Heart right ventricle (tissue), 16 donors: ENCODE results near the gene ZFP36L1. TPM values are rescaled to one million over a fixed set of nuclear protein-coding genes. Genes with fewer than 3 reads are reported as not detected.

Experiments
- ATAC-seq, 8 donors: fragments of 200-7000 bp; cut with Tn5 transposase; one replicate each; pipeline ENCODE4 v1.9.1; 2020; ENCODE audit warnings: mild to moderate bottlenecking in 8 of 8, moderate library complexity in 8 of 8, moderate number of reproducible peaks in 1 of 8
- DNase-seq, 2 donors: peaks; one replicate each; pipeline ENCODE4 v3.0.0-alpha.2; 2020
- H3K27ac ChIP-seq, 10 donors: fragments of 200-600 bp; sonication (generic) in 2 of 10; one replicate each; pipeline versions ENCODE4 v1.5.0 to v1.8.0; 2020 to 2022; ENCODE audit warnings: mild to moderate bottlenecking in 3 of 10
- H3K27me3 ChIP-seq, 7 donors: fragments of 200-600 bp; one replicate each; pipeline ENCODE4 v1.8.0; 2021 to 2022; ENCODE audit warnings: mild to moderate bottlenecking in 2 of 7
- H3K36me3 ChIP-seq, 9 donors: fragments of 200-600 bp; sonication (generic) in 1 of 9; one replicate each; pipeline versions ENCODE4 v1.5.0 to v1.8.0; 2020 to 2022; ENCODE audit warnings: mild to moderate bottlenecking in 2 of 9
- H3K4me1 ChIP-seq, 9 donors: fragments of 200-600 bp; sonication (generic) in 1 of 9; one replicate each; pipeline versions ENCODE4 v1.5.0 to v1.8.0; 2020 to 2022; ENCODE audit warnings: mild to moderate bottlenecking in 4 of 9
- H3K4me3 ChIP-seq, 10 donors: fragments of 200-600 bp; sonication (generic) in 2 of 10; one replicate each; pipeline versions ENCODE4 v1.5.0 to v1.8.0; 2020 to 2022; ENCODE audit warnings: mild to moderate bottlenecking in 7 of 10, moderate library complexity in 2 of 10
- H3K9me3 ChIP-seq, 11 donors: fragments of 200-600 bp in 10 of 11; sonication (generic) in 2 of 11; one replicate each; pipeline versions ENCODE4 v1.5.0 to v1.8.0; 2013 to 2022; ENCODE audit warnings: mild to moderate bottlenecking in 2 of 11, control low read depth in 1 of 11, moderate library complexity in 1 of 11
- WGBS, 2 donors: extraction: QIAGEN DNeasy Blood & Tissue Kit; methylation state at CpG; one replicate each; pipeline ENCODE4 v1.1.7; 2013; ENCODE audit warnings: inconsistent platforms in 1 of 2; 5-methylcytosine and 5-hydroxymethylcytosine counted together
- intact Hi-C, 10 donors: fragments of 100-400 bp; cut with DNase I; formaldehyde crosslinking; loops; one replicate each; pipeline versions ENCODE4 v1.11.1 to v1.14.2; 2022
- polyA plus RNA-seq, 2 donors: library from polyadenylated mRNA; stranded (reverse); fragments of 200-250 nt; gene quantifications; one replicate each; pipeline ENCODE4 v1.2.3, GENCODE V29; 2013
- total RNA-seq, 10 donors: library from RNA; stranded (reverse); fragmentation: NEBNext Ultra II Directional in 3 of 10; extraction: Animal tissue kit (Norgen Biotek cat#: 25700) in 3 of 10; gene quantifications; one replicate each; pipeline versions ENCODE4 v1.2.1 to v1.2.4, GENCODE V29; 2021 to 2023
- TF ChIP-seq, protein P1 (sequence below), 9 donors: fragments of 200-600 bp; sonication (generic) in 2 of 9; IDR thresholded peaks; one replicate each; pipeline versions ENCODE4 v1.5.0 to v1.8.0; 2021 to 2022; ENCODE audit warnings: antibody characterized with exemption in 9 of 9, mild to moderate bottlenecking in 5 of 9, moderate library complexity in 1 of 9
- donor health status: Arrhythmogenic right ventricular cardiomyopathy.
- donor health status: ischemic (EF 13 %, LVEDD 7.1; RV severe dilation, severe dysfunction).
- donor health status: healthy with polysubstance abuse.
- donor health status: DM: no; HTN: yes; CAD: no.
- donor health status: DM: no; HTN: no; CAD: no.
- donor health status: ischemic (EF 25% LVEDD 6.9; RV normal size, moderate dysfunction).
- donor health status: ischemic (EF 25% LVEDD 5.7; RV mildly dilated, moderate dysfunction).
- donor health status: healthy.
- donor health status: DM: yes; HTN: yes; CAD: no.
- donor health status: Ischemic cardiomyopathy.
- donor health status: ischemic (EF 35%, LVEDD 5.7; RV mildly dilated, moderate dysfunction).
- donor health status: nonischemic (EF 11% LVEDD 7.7; RV severe dilation, severe dysfunction).
- donor health status: DM: yes; HTN: yes; CAD: no.
- donor health status: PGD.
- donor health status: ischemic (EF 29% LVEDD 5.4; RV normal size, mild dysfunction).
- donor health status: nonischemic (EF 23%, LVEDD 6.1; RV moderate dilation, normal function).

Gene ZFP36L1
- total and polyA plus RNA-seq, 12 donors: 40.8 to 127 (median 53.1) TPM

DNA sequence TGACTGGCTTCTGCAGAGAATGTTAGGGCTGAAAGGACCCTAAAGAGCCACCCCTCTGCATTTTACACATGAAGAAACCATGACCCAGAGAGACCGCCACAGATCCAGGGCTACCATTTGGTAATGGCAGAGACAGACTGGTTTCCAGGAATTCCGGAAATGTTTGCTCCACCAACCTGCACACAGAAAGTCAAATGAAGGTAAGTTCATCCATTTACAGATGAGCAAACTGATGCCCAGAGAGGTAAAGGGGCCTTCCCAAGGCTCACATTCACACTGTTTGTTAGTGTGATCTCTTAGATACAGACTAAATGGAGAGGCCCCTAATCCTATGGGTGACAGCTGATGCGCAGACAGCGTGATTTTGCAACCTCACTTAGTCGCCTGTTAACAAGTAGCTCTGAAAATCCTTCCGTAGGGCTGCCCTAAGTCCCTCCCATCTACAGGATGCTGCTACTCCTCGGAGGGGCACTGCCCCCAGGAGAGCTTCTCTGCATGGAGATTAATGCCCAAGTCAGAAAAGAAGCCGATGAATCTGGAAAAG lies 33.8 kb downstream of the ZFP36L1 start:
- no peak for DNase-seq
- WGBS, 2 donors: 94 to 96% methylated on average over 8 of the region's 8 CpGs
- no peaks in the 10 kb centered on the region for H3K36me3 ChIP-seq
- H3K4me3 ChIP-seq: no peak overlapping the region
- no peaks in the 10 kb centered on the region for H3K9me3 ChIP-seq
- no peak for ATAC-seq
- no peaks in the 10 kb centered on the region for H3K27me3 ChIP-seq
- peak overlapping the region in 1 of 10 donors; percentile 18 for H3K27ac ChIP-seq
- TF ChIP-seq, protein P1, sequence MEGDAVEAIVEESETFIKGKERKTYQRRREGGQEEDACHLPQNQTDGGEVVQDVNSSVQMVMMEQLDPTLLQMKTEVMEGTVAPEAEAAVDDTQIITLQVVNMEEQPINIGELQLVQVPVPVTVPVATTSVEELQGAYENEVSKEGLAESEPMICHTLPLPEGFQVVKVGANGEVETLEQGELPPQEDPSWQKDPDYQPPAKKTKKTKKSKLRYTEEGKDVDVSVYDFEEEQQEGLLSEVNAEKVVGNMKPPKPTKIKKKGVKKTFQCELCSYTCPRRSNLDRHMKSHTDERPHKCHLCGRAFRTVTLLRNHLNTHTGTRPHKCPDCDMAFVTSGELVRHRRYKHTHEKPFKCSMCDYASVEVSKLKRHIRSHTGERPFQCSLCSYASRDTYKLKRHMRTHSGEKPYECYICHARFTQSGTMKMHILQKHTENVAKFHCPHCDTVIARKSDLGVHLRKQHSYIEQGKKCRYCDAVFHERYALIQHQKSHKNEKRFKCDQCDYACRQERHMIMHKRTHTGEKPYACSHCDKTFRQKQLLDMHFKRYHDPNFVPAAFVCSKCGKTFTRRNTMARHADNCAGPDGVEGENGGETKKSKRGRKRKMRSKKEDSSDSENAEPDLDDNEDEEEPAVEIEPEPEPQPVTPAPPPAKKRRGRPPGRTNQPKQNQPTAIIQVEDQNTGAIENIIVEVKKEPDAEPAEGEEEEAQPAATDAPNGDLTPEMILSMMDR (IDR thresholded peaks at IDR 0.05): no peak
- intact Hi-C loops: no loop called here
- H3K4me1 ChIP-seq: peaks cover 20 to 82% (median 58%) of the 10 kb centered on the region in 9 donors

GRCh38 chr14:68758301-68758700 lies 34.6 kb downstream of the ZFP36L1 start:
- H3K27ac ChIP-seq: peak overlapping the region in 7 of 10 donors; percentile 7 to 76 (median 48)
- H3K9me3 ChIP-seq: no peaks in the 10 kb centered on the region
- DNase-seq (no peak), ATAC-seq (no peak)
- no peaks in the 10 kb centered on the region for H3K36me3 ChIP-seq
- no peak overlapping the region for H3K4me3 ChIP-seq
- peaks cover 16 to 78% (median 52%) of the 10 kb centered on the region in 9 donors for H3K4me1 ChIP-seq
- intact Hi-C loops: no loop called here
- WGBS, 2 donors: 82 to 89% methylated on average over 3 of the region's 3 CpGs
- no peaks in the 10 kb centered on the region for H3K27me3 ChIP-seq
- TF ChIP-seq, protein P1 (IDR thresholded peaks at IDR 0.05): no peak

GRCh38 chr14:68757618-68758081 lies 35.2 kb downstream of the ZFP36L1 start:
- TF ChIP-seq, protein P1 (IDR thresholded peaks at IDR 0.05): no peak
- Histone ChIP-seq H3K36me3 (no peaks in the 10 kb centered on the region), H3K4me3 (no peak overlapping the region), H3K4me1 (peaks cover 11 to 74% (median 50%) of the 10 kb centered on the region in 9 donors), H3K27me3 (no peaks in the 10 kb centered on the region), H3K27ac (peak overlapping the region in 7 of 10 donors; percentile 7 to 76 (median 48)), H3K9me3 (no peaks in the 10 kb centered on the region)
- DNase-seq (peak; percentile 26 to 51), ATAC-seq (peak; percentile 58 to 89 (median 78))
- intact Hi-C loops: no loop called here
- 30 to 36% methylated on average over 4 of the region's 4 CpGs for WGBS, 2 donors

DNA sequence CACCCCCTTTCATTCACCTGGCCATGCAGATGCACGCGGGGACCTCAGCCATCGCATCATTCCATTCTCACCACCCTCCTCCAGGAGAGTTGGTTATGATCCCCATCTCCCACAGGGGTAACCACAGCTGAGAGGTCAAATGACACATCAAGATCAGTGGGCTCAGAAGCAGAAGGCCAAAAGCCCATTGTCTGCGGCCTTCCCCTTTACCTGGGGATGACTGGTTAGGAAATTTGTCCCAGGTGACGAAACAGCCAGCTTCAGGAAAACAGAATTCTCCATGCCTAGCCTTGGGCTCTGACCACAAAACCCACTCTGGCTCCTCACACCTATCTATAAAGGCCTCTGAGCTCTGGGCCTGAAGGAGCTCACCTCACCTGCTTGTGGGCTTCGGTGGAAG lies 36.1 kb downstream of the ZFP36L1 start:
- 97 to 99% methylated on average over 6 of the region's 6 CpGs for WGBS, 2 donors
- H3K9me3 ChIP-seq: no peaks in the 10 kb centered on the region
- H3K36me3 ChIP-seq: no peaks in the 10 kb centered on the region
- no peaks in the 10 kb centered on the region for H3K27me3 ChIP-seq
- no peak overlapping the region for H3K4me3 ChIP-seq
- DNase-seq: no peak
- TF ChIP-seq, protein P1 (IDR thresholded peaks at IDR 0.05): no peak
- intact Hi-C loops: no loop called here
- H3K27ac ChIP-seq: peak overlapping the region in 1 of 10 donors; percentile 76
- ATAC-seq: no peak
- H3K4me1 ChIP-seq: peaks cover 7 to 74% (median 50%) of the 10 kb centered on the region in 9 donors
